DMS 273 treated with DMSO at 0.1 percent for 48 hours (cell line): Measurements from ENCODE around the gene PGA4.
"Not testable (repeated sequence)": the region's sequence is repeated elsewhere in the genome, so short reads cannot be mapped to it uniquely, and the experiment has no call there.

ENCODE experiments used
- DNase-seq: peaks from one replicate; lab custom pipeline; 2025; lab: John Stamatoyannopoulos, UW

The PGA4 gene

DNA sequence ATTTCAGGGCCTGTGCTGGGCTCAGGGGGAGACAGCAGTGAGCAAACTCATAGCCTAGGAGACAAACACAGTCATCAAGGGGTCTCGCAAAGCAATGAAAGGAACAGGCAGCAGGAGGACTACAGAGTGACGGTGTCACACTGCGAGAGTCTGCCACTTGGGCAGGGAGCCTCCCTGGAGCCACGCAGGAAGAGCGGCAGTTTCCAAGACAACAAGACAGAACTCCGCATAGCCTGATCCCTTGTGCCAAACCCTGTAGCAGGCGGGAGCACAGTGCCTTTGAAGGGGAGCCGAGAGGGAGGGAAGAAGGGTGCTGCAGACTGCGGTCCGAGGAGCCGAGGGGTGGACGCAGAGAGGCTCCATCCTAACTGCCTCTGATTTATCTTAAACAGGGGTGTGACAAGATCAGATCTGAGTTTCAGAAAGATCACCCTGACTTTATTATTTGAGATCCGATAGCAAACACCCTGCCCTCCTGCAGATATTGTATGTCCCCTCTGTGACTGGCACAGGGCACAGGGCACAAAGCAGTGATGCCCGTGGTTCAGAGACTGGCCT, 17.6 kb upstream of the PGA4 start:
- not testable (repeated sequence) for DNase-seq

DNA sequence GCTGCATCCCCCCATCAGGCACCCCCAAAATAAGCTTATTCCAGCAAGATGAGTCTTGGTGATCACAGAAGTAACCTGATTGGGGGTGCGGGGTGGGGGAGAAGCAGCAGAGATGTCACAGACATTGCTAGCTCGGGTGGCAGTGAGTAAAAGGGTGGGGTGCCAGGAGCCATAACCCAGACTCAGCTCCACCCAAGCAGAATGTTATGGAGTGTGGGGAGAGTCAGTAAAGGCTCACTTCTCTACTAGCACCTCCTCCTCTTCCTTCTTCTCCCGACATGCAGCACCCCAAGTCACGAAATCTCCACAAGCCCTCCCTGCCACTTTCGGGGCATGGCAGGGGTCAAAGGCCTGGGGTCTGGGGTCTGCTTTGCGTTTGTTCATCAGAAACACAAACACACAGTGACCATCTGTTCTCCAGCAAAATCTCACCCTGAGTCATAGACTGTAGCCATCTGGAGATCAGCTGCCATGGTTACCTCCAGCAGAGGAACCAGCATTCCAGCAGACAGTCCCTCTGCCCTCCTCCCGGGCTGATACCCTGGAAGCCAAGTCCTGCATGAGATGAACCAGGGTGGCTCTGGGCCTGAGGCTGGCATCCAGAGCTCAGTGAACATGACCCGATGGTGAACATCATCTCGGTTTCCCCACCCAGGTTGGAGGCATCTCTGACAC, 14.4 kb upstream of the PGA4 start:
- DNase-seq, result not testable (repeated sequence)

DNA sequence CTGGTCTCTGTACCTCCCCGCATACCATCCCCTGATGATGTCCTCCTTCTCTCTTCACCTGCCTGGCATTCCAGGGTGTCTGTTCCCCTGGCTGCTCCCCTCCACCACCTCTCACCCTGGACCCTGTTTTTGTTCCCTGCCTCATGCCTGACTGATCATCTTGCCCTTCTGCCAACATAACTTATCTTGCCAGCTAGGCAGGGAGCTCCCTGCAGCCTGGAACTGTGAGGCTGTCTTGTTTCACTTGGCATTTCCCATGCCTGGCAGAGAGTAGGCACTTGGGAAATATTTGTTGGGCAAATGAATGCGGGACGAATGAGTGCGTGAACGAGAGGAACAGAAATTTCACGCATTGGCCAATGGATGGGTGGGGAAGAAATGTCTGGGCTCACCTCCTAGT, 11.5 kb upstream of the PGA4 start:
- not testable (repeated sequence) for DNase-seq

DNA sequence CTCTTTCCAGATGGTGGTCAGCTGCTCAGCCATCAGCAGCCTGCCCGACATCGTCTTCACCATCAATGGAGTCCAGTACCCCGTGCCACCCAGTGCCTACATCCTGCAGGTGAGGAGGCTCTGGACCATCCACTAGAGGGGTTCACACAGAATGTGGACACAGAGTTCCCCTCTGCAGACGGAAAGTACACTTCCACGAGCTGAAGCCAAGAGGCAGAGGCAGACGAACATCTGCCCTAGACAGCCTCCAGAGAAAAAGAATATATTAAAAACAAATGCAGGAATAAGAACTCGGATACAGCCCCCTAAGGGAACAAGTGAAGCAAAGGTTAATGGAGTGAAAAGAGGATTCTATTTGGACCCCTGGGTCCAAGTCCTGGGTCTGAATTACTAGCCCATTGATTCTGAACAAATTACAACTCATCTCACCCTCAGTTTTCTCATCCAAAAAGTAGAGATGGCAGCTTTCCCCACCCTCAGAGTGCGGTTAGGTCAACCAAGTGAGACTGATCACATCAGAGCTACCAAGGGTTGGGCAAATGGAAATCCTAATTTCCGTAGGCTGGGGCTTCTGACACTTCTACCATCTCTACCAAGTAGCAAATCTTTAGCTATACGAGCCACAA, 10.7 kb upstream of the PGA4 start:
- DNase-seq, result not testable (repeated sequence)

DNA sequence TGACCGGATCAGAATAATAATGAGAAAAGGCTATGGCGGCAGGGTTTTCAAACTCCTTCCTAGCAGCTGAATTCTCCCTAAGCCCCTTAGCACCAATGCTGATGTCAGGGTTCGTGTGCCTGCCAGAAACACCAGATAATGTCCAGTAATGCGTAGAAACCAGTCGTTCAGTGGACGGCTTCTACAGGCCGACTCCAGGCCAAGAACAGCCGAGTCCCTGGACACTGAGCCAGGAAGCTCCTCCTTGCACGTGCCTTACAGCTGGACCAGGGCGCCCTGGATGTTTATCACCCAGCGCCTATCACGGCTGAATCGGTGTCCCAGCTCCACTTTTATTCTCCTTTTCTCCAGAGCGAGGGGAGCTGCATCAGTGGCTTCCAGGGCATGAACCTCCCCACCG, 9.9 kb upstream of the PGA4 start:
- not testable (repeated sequence) for DNase-seq

DNA sequence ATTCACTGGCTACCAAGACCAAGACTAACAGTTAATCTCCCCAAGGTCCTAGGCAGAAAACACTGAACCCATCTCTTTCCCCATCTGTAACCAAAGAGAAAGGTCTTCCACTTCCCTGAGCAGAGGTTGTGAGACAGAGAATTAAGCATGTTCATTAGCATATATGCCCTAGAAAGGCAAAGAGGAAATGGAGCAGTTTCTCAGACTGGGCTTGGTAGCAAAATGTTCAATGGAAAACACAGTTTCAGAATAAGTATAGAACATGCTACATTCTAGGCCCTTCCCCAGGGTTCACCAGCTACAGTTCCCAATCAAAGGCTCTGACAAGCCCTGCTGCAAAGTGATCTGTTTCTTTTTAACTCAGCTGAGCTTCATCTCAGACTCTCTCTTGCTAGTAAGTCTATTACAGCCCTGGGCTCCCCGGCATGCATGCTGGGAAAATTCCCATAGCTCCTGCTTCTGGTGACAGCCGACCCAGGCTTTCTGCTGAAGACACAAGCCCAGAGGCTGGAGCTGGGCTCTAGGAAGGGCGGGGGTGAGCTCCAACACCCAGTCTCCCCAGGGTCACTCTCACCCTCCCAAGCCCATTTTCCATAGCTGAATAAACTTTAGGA, 8.3 kb upstream of the PGA4 start:
- DNase-seq, result not testable (repeated sequence)

DNA sequence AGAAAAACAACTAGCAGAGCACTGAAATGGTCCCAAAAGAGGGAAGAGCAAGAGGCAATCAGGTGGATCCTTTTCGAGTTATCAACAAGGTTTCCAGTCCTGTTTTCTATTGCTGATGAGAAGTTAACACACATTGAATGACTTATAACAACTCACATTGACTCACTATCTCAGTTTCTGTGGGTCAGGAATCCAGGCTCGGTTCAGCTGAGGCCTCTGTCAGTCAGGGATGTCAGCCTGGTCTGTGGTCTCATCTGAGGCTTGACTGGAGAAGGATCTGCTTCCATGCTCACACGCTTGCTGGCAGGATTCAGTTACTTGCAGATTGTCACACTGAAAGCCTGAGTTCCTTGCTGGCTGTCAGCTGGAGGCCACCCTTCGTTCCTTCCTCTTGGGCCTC, 3.8 kb upstream of the PGA4 start:
- DNase-seq, result not testable (repeated sequence)

DNA sequence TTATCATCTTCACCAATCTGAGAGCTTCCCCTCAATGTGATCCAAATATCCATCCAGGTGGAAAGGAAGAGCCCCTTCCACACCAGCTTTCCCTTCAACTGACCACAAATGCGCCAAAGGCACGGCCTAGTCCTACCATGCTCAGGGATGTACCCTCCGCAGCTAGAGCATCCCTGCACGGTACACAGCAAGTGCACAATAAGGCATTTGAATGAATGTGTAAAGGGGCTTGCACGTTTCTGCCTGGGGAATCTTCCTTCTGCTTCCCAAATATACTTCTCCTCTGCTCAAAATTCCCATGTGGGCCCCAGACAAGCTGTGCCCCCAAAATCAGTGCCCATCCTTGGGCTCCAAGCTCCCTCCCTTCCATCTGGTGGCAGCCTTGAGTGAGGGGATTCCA, 3.1 kb upstream of the PGA4 start:
- not testable (repeated sequence) for DNase-seq

DNA sequence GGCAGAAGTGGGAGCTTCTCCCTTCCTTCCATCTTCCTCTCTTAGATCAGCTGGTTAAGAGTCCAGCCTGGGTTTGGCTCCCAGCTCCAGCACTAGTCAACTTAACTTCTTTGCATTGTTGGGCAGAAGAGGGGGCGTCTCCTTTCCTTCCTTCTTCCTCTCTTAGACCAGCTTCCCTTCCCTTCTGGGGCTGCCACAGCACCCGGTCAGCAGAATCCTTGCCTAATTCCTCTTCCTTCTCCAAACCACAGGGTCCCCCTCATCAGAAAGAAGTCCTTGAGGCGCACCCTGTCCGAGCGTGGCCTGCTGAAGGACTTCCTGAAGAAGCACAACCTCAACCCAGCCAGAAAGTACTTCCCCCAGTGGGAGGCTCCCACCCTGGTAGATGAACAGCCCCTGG, 545 bp downstream of the PGA4 start:
- not testable (repeated sequence) for DNase-seq

DNA sequence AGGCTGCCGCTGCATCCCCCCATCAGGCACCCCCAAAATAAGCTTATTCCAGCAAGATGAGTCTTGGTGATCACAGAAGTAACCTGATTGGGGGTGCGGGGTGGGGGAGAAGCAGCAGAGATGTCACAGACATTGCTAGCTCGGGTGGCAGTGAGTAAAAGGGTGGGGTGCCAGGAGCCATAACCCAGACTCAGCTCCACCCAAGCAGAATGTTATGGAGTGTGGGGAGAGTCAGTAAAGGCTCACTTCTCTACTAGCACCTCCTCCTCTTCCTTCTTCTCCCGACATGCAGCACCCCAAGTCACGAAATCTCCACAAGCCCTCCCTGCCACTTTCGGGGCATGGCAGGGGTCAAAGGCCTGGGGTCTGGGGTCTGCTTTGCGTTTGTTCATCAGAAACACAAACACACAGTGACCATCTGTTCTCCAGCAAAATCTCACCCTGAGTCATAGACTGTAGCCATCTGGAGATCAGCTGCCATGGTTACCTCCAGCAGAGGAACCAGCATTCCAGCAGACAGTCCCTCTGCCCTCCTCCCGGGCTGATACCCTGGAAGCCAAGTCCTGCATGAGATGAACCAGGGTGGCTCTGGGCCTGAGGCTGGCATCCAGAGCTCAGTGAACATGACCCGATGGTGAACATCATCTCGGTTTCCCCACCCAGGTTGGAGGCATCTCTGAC, 4.5 kb downstream of the PGA4 start:
- not testable (repeated sequence) for DNase-seq

DNA sequence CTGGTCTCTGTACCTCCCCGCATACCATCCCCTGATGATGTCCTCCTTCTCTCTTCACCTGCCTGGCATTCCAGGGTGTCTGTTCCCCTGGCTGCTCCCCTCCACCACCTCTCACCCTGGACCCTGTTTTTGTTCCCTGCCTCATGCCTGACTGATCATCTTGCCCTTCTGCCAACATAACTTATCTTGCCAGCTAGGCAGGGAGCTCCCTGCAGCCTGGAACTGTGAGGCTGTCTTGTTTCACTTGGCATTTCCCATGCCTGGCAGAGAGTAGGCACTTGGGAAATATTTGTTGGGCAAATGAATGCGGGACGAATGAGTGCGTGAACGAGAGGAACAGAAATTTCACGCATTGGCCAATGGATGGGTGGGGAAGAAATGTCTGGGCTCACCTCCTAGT, 7.3 kb downstream of the PGA4 start:
- DNase-seq, result not testable (repeated sequence)

DNA sequence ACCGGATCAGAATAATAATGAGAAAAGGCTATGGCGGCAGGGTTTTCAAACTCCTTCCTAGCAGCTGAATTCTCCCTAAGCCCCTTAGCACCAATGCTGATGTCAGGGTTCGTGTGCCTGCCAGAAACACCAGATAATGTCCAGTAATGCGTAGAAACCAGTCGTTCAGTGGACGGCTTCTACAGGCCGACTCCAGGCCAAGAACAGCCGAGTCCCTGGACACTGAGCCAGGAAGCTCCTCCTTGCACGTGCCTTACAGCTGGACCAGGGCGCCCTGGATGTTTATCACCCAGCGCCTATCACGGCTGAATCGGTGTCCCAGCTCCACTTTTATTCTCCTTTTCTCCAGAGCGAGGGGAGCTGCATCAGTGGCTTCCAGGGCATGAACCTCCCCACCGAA, 8.9 kb downstream of the PGA4 start:
- not testable (repeated sequence) for DNase-seq

DNA sequence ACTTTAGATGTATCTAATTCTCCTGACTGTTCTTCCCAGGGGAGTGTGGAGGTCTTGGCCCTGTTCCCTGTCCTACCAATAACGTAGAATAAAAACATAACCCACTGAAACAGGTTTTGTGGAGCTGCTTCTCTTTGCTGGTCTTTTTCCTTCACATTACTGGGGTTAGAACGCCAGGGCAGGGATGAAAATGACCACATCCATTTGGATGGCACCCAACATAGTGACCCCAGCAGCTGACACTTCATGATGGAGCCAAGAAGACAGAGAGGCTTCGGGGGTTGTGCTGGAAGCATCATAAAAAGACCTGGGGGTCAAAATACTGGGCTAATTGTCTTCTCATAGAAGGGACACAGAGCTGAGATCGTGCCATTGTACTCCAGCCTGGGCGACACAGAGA, 9.4 kb downstream of the PGA4 start:
- not testable (repeated sequence) for DNase-seq

DNA sequence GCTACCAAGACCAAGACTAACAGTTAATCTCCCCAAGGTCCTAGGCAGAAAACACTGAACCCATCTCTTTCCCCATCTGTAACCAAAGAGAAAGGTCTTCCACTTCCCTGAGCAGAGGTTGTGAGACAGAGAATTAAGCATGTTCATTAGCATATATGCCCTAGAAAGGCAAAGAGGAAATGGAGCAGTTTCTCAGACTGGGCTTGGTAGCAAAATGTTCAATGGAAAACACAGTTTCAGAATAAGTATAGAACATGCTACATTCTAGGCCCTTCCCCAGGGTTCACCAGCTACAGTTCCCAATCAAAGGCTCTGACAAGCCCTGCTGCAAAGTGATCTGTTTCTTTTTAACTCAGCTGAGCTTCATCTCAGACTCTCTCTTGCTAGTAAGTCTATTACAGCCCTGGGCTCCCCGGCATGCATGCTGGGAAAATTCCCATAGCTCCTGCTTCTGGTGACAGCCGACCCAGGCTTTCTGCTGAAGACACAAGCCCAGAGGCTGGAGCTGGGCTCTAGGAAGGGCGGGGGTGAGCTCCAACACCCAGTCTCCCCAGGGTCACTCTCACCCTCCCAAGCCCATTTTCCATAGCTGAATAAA, 10.5 kb downstream of the PGA4 start:
- DNase-seq, result not testable (repeated sequence)

DNA sequence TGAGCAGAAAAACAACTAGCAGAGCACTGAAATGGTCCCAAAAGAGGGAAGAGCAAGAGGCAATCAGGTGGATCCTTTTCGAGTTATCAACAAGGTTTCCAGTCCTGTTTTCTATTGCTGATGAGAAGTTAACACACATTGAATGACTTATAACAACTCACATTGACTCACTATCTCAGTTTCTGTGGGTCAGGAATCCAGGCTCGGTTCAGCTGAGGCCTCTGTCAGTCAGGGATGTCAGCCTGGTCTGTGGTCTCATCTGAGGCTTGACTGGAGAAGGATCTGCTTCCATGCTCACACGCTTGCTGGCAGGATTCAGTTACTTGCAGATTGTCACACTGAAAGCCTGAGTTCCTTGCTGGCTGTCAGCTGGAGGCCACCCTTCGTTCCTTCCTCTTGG, 15.0 kb downstream of the PGA4 start:
- not testable (repeated sequence) for DNase-seq

DNA sequence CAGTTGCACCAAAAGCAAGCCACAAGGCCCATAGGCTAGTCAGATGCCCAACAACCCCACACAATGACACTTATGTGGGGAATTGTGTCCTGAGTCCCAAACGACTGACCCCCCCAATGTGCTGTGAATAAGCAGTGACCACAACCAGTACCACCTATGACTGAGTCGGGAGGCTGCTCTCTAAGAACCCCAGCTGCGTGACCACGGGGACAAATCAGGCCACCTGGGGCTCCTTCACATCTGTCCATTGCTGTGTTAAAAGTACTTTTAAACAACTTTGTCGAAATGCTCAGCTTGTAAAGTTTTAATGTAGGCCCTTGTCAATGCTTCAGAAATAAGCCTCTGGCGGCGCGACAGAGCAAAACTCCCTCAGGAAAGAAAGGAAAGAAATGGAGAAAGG, 18.1 kb downstream of the PGA4 start:
- not testable (repeated sequence) for DNase-seq

DNA sequence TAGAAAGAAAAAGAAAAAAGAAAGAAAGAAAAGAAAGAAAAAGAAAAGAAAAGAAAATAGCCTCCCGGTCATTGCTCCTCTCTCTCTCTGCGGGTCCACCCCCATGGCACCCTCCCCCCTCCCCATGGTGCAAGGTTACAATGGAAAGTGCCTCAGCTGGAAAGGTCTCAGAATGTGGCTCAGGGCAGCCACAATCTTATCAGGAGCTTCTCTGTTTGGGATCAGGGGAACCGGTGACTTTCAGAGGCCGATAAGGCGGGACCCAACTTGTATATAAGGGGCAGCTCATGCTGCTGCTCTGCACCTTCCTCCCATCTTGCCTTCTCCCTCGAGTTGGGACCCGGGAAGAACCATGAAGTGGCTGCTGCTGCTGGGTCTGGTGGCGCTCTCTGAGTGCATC, 18.7 kb downstream of the PGA4 start, which contains the start of gene PGA5:
TSS of gene PGA5 (plus strand) at position 301 of the 400 bp plus-strand sequence. CDS start at position 353, 52 bp downstream.
- not testable (repeated sequence) for DNase-seq

DNA sequence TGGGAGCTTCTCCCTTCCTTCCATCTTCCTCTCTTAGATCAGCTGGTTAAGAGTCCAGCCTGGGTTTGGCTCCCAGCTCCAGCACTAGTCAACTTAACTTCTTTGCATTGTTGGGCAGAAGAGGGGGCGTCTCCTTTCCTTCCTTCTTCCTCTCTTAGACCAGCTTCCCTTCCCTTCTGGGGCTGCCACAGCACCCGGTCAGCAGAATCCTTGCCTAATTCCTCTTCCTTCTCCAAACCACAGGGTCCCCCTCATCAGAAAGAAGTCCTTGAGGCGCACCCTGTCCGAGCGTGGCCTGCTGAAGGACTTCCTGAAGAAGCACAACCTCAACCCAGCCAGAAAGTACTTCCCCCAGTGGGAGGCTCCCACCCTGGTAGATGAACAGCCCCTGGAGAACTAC, 19.4 kb downstream of the PGA4 start:
- not testable (repeated sequence) for DNase-seq

DNA sequence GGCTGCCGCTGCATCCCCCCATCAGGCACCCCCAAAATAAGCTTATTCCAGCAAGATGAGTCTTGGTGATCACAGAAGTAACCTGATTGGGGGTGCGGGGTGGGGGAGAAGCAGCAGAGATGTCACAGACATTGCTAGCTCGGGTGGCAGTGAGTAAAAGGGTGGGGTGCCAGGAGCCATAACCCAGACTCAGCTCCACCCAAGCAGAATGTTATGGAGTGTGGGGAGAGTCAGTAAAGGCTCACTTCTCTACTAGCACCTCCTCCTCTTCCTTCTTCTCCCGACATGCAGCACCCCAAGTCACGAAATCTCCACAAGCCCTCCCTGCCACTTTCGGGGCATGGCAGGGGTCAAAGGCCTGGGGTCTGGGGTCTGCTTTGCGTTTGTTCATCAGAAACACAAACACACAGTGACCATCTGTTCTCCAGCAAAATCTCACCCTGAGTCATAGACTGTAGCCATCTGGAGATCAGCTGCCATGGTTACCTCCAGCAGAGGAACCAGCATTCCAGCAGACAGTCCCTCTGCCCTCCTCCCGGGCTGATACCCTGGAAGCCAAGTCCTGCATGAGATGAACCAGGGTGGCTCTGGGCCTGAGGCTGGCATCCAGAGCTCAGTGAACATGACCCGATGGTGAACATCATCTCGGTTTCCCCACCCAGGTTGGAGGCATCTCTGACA, 23.3 kb downstream of the PGA4 start:
- DNase-seq, result not testable (repeated sequence)

DNA sequence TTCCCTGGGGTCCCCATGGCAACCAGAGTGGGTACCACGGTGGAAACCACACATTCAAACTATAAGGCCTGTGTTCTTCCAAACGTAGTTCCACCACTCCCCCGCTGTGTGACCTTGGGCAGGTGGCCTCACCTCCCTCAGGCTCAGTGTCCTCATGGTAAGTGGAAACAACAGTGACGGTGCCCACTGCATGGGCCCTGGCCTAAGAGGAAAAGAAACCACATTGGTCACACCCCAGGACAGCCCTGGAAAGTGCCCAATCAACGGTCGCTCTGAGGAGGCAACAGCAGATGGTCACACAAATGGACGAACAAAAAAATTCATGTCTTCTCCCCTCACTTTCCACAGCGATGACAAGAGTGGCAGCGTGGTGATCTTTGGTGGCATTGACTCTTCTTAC, 25.9 kb downstream of the PGA4 start:
- DNase-seq, result not testable (repeated sequence)

DNA sequence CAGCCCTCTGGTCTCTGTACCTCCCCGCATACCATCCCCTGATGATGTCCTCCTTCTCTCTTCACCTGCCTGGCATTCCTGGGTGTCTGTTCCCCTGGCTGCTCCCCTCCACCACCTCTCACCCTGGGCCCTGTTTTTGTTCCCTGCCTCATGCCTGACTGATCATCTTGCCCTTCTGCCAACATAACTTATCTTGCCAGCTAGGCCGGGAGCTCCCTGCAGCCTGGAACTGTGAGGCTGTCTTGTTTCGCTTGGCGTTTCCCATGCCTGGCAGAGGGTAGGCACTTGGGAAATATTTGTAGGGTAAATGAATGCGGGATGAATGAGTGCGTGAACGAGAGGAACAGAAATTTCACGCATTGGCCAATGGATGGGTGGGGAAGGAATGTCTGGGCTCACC, 27.1 kb downstream of the PGA4 start:
- not testable (repeated sequence) for DNase-seq
